ENCODE measurements around the gene ABTB2.

- no peak for TF ChIP-seq ZSCAN29 (IDR thresholded peaks at IDR 0.05)
- TF ChIP-seq POLR2A (IDR thresholded peaks at IDR 0.05; ENCODE audit: low read depth, low read length) = no peak
- TF ChIP-seq CTCF (IDR thresholded peaks at IDR 0.05 in 2 of 3, conservative IDR thresholded peaks at IDR 0.05 in 1 of 3; ENCODE audit: control insufficient read depth in 2 of 3, extremely low read depth in 1 of 3, insufficient read depth in 1 of 3, low read depth in 3 of 3, low read length in 3 of 3) = no peak
- TF ChIP-seq MAX (IDR thresholded peaks at IDR 0.05; ENCODE audit: low read depth, low read length) = no peak
- TF ChIP-seq MEF2B (IDR thresholded peaks at IDR 0.05; ENCODE audit: partially characterized antibody, poor library complexity, severe bottlenecking) = no peak
- TF ChIP-seq NBN (IDR thresholded peaks at IDR 0.05) = no peak
- TF ChIP-seq POLR2AphosphoS5 (IDR thresholded peaks at IDR 0.05; ENCODE audit: low read length) = no peak
- TF ChIP-seq TARDBP (IDR thresholded peaks at IDR 0.05; ENCODE audit: borderline replicate concordance) = no peak
- TF ChIP-seq HDAC6 (IDR thresholded peaks at IDR 0.05; ENCODE audit: unreplicated experiment) = no peak
- no peak for TF ChIP-seq NR2F1 (conservative IDR thresholded peaks at IDR 0.05)
Measured at GRCh38 chr11:34269694-34270245, 88.0 kb downstream of the ABTB2 start.
